GM13977 (cell line): ENCODE measurements around the gene EFCAB7.
A peak's percentile ranks its signal among the peaks of the same experiment; 100 is the strongest.
"Not testable (repeated sequence)": the region's sequence is repeated elsewhere in the genome, so short reads cannot be mapped to it uniquely, and the experiment has no call there.

Experiments
- DNase-seq: peaks from one replicate; pipeline ENCODE4 v3.0.0; 2012; ENCODE audit warnings: low spot score
- in situ Hi-C: fragments of 300-500 bp; cut with MboI; formaldehyde crosslinking; loops from one replicate; pipeline ENCODE4 v1.12.0; 2022; ENCODE audit warnings: low sequenced_read_pairs, low pct_unique_long_range_greater_than_20kb, mixed read lengths, inconsistent platforms; ENCODE audit not compliant: unreplicated experiment
- TF ChIP-seq, protein P1 (sequence below): IDR thresholded peaks from 2 replicates; pipeline ENCODE4 v1.5.1; 2012; ENCODE audit warnings: mild to moderate bottlenecking, control low read depth; ENCODE audit not compliant: insufficient read depth; ENCODE audit errors: extremely low read depth, missing control alignments

Gene EFCAB7

GRCh38 chr1:63569068-63569467 lies 45.7 kb downstream of the EFCAB7 start:
- TF ChIP-seq, protein P1, sequence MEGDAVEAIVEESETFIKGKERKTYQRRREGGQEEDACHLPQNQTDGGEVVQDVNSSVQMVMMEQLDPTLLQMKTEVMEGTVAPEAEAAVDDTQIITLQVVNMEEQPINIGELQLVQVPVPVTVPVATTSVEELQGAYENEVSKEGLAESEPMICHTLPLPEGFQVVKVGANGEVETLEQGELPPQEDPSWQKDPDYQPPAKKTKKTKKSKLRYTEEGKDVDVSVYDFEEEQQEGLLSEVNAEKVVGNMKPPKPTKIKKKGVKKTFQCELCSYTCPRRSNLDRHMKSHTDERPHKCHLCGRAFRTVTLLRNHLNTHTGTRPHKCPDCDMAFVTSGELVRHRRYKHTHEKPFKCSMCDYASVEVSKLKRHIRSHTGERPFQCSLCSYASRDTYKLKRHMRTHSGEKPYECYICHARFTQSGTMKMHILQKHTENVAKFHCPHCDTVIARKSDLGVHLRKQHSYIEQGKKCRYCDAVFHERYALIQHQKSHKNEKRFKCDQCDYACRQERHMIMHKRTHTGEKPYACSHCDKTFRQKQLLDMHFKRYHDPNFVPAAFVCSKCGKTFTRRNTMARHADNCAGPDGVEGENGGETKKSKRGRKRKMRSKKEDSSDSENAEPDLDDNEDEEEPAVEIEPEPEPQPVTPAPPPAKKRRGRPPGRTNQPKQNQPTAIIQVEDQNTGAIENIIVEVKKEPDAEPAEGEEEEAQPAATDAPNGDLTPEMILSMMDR, result no peak
- in situ Hi-C loops, result no loop called here
- DNase-seq, result no peak

DNA sequence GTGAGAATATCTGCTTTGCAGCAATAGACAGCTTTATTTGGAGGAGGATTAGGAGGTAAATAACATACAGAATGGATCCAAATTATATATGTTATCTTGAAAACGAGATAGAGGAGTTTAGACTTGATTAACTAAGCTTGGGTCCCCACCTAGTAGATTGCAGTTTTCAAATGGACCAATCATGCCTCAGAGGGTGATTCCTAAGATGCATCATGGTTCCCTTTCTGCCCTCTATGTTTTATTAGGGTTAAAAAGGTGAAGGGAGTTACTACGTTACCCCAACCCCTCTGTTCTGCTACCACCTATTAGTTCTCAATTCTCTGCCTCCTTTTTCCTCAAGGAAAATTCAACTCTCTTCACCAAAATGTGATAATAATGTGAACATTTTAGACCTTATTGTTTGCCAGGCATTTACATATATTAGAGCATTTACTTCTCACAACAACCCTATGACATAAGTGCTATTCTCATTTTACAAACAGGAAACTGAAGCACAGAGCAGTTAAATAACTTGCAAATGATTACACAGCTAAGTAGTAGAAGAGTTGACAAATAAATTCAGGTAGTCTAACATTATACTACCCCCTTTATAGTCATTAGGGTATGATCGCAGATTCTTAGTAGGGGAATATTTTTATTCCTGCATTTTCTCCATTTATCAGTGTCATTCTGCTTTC lies 46.5 kb downstream of the EFCAB7 start:
- TF ChIP-seq, protein P1, result no peak
- in situ Hi-C loops, result no loop called here
- DNase-seq, result no peak

DNA sequence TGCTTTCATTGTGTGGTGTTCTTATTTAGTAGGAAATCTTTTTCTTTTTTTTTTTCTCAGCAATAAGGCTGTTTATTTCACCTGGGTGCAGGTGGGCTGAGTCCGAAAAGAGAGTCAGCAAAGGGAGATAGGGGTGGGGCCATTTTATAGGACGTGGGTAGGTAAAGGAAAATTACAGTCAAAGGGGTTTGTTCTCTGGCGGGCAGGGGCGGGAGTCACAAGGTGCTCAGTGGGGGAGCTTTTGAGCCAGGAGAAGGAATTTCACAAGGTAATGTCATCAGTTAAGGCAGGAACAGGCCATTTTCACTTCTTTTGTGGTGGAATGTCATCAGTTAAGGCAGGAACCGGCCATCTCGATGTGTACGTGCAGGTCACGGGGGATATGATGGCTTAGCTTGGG lies 49.4 kb downstream of the EFCAB7 start:
- DNase-seq, in situ Hi-C loops: not testable (repeated sequence)

GRCh38 chr1:63574203-63574796 lies 51.0 kb downstream of the EFCAB7 start:
- in situ Hi-C loops, DNase-seq: not testable (repeated sequence)

GRCh38 chr1:63575340-63575826 lies 52.1 kb downstream of the EFCAB7 start:
- in situ Hi-C loops, result no loop called here
- no peak for DNase-seq
- TF ChIP-seq, protein P1, result peak; percentile 35

- in situ Hi-C loops, DNase-seq: not testable (repeated sequence)
Measured at GRCh38 chr1:63586326-63586725, 63.0 kb downstream of the EFCAB7 start.

DNA sequence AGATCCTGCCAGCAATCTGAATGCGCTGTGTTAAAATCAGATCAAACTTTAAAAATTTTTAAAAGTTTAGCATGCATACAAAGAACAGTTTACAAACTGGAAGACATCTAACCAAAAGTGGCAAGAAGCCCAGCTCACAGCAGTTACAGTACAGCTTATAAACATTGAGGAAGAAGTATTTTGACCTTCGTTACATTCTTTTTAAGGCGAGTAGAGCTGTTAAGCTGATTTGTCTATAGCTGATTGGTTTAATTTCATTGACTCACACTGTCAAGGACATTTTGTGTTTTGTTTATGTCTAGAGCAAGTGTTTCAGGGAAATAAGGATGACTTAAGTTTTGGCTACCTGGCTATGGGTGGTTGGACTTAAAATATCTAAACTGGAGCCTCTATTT lies 66.8 kb downstream of the EFCAB7 start:
- TF ChIP-seq, protein P1, result no peak
- in situ Hi-C loops, result no loop called here

GRCh38 chr1:63592536-63593302 lies 69.4 kb downstream of the EFCAB7 start:
- in situ Hi-C loops, result no loop called here
- TF ChIP-seq, protein P1, result no peak
- DNase-seq, result no peak

More for the DNA sequence above, 66.8 kb downstream of the EFCAB7 start:
- no peak for DNase-seq
